Muscle layer of duodenum (tissue), 2 donors: ENCODE data around the gene ZCCHC24.
A peak's percentile ranks its signal among the peaks of the same experiment; 100 is the strongest.

Experiments
- H3K27ac ChIP-seq: one replicate; pipeline ENCODE4 v1.7.0; 2013; ENCODE audit warnings: mild to moderate bottlenecking, low read length
- H3K27me3 ChIP-seq: one replicate; pipeline ENCODE4 v1.7.0; 2013; ENCODE audit warnings: low read depth, mild to moderate bottlenecking, control low read depth, low read length
- H3K36me3 ChIP-seq, 2 donors: one replicate each; pipeline ENCODE4 v1.7.0; 2013; ENCODE audit warnings: low read length in 2 of 2, control low read depth in 1 of 2, mild to moderate bottlenecking in 1 of 2; ENCODE audit not compliant: insufficient read depth in 2 of 2, control insufficient read depth in 1 of 2
- H3K4me1 ChIP-seq, 2 donors: one replicate each; pipeline ENCODE4 v1.7.0; 2013; ENCODE audit warnings: low read length in 2 of 2, mild to moderate bottlenecking in 2 of 2, control low read depth in 1 of 2, moderate library complexity in 1 of 2; ENCODE audit not compliant: insufficient read depth in 2 of 2, control insufficient read depth in 1 of 2
- H3K4me3 ChIP-seq, 2 donors: one replicate each; pipeline ENCODE4 v1.7.0; 2013; ENCODE audit warnings: low read length in 2 of 2, low read depth in 1 of 2, mild to moderate bottlenecking in 1 of 2
- H3K9me3 ChIP-seq, 2 donors: one replicate each; pipeline ENCODE4 v1.7.0; 2013; ENCODE audit warnings: low read length in 2 of 2, control low read depth in 1 of 2, mild to moderate bottlenecking in 1 of 2; ENCODE audit not compliant: control insufficient read depth in 1 of 2
- donor health status: healthy.

Gene ZCCHC24

DNA sequence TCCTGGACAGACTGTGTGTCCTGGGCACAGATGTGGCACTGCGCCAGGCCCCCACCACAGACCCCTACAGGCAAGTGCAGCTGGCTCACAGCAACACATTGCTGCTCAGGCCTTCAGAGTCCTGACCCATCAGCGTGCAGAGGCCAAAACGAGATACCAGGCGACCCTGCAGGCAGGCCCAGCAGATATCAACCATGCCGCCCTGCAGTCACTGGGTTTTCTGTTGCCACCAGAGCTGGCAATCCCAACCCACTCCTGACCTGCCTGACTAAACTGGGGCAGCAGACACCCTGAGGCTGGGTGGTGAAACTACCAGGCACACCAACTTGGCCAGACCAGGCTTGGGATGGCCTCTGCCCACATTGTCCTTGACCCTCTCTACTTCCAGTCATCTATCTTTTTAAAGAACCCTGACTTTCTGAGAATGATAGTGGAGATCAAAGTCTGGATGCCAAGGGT is 20.3 kb downstream of the ZCCHC24 start:
- Histone ChIP-seq H3K4me1 (peaks cover 23 to 49% of the 10 kb centered on the region in 2 donors), H3K27ac (peak overlapping the region; percentile 35), H3K4me3 (no peak overlapping the region)

DNA sequence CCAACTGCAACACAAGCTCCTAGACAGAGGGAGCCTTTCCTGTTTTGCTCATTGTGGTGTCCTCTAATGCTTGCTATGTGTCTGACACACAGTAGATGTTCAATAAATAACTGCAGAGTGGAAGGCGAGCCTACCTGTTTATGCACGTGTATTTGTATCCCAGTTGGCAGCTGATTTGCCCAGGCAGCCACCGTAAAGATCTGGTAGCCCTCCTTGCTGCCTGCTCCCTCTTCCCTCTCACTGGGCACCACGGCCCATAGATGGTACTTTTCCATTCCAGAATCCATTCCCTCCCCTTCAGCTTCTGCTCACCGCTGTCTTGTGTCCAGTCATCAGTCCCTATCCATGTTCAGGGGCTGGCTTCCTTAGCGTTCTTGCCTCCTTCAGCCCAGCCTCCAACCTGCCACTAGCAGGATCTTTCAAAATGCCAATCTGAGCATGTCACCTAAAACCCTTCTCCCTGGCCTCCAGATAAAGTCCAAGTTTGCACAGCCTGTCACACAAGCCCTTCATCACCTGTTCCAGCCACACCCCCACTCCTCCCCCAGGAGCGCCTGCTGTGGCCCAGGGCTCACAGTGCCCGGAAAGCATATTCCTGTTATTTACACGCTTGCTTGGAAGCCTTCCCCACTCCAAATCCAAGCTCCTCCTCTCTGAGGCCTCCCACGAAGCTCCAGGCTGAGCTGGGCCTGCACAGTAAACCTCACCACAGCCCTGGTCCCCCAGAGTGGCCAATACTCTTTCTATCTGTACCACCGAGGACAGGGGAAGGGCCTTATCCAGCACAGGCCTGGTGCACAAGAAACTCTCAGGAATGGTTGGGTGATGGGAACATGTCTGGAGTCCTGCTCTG is 21.0 kb downstream of the ZCCHC24 start:
- Histone ChIP-seq H3K27me3 (no peaks in the 10 kb centered on the region), H3K4me3 (no peak overlapping the region), H3K27ac (peak overlapping the region; percentile 35), H3K36me3 (peaks cover 14 to 16% of the 10 kb centered on the region in 2 donors), H3K4me1 (peaks cover 23 to 49% of the 10 kb centered on the region in 2 donors), H3K9me3 (no peaks in the 10 kb centered on the region)

More for the DNA sequence above, 20.3 kb downstream of the ZCCHC24 start:
- H3K36me3 ChIP-seq = peaks cover 15 to 17% of the 10 kb centered on the region in 2 donors
- no peaks in the 10 kb centered on the region for H3K27me3 ChIP-seq
- H3K9me3 ChIP-seq = no peaks in the 10 kb centered on the region

- H3K9me3 ChIP-seq = no peaks in the 10 kb centered on the region
- H3K4me1 ChIP-seq = peaks cover 35 to 70% of the 10 kb centered on the region in 2 donors
- H3K27me3 ChIP-seq = no peaks in the 10 kb centered on the region
- peaks cover 14 to 21% of the 10 kb centered on the region in 2 donors for H3K36me3 ChIP-seq
- H3K4me3 ChIP-seq = no peak overlapping the region
- H3K27ac ChIP-seq = peak overlapping the region; percentile 31
Observed at GRCh38 chr10:79422178-79422892, 23.1 kb downstream of the ZCCHC24 start.

DNA sequence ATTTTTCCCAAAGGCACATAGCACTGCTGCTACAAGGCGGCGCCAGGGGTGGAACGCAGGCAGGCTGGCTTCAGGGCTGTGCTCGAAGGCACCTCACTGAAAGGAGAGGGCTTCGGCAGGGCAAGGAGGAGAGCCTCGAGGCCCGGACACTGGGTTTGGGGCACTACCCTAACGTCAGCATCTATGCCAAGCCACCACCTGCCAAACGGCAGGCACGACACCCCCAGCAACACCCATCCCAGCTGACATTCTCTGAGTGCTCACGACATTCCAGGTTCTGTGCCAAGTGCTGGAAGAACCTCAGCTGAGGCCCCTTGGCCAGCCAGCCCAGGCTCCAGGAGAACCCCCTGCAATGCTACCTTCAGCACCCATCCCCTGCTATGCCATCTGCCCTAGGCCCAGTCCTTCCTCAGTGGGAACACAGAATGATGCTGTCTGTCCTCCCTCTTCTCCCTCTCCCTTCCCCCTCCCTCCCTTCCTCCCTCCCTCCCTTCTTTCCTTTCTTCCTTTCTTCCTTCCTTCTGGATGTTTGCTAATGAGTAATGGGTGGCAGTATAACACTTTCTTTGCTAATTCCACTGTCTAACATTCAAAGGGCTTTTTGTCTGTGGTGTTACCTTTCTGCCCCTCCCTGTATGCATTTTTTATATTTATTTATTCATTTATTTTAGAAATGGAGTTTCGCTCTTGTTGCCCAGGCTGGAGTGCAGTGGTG is 24.3 kb downstream of the ZCCHC24 start:
- Histone ChIP-seq H3K9me3 (no peaks in the 10 kb centered on the region), H3K36me3 (peaks cover 18 to 30% of the 10 kb centered on the region in 2 donors), H3K4me1 (peaks cover 31 to 82% of the 10 kb centered on the region in 2 donors), H3K4me3 (no peak overlapping the region), H3K27me3 (no peaks in the 10 kb centered on the region), H3K27ac (no peak overlapping the region)

DNA sequence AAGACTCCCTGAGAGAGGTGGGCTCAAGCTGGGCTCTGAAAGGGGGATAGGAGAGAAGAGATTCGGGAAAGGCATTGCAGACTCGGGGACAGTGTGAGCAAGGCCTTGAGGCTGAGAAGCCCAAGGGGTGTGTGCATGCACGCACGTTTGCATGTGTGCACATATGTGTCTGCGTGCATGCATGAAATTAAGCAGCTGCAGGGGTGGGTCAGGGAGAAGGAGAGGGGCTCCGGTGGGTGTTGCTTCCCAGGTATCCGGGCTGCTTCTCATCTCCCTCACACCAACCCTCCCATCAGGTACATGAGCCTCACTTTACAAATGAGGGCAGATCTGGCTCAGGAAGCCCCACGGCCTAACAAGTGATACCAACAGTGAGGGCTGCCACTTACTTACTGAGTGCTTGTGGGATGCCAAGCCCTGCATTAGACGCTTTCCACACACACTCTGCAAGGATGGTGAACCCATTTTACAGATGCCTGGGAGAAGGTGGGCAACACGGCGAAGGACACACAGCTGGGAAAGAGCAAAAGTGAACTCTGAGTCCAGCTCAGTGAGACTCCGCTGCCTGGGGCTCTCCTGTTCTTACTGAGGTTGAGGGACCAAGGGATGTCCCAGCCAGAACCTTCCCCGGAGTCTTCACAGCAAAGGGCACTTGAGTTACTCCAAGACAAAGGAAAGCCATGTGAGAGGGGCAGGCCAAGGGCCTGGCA is 26.4 kb downstream of the ZCCHC24 start:
- no peaks in the 10 kb centered on the region for H3K9me3 ChIP-seq
- no peaks in the 10 kb centered on the region for H3K27me3 ChIP-seq
- H3K36me3 ChIP-seq = peaks cover 15 to 23% of the 10 kb centered on the region in 2 donors
- no peak overlapping the region for H3K4me3 ChIP-seq
- peaks cover 27 to 76% of the 10 kb centered on the region in 2 donors for H3K4me1 ChIP-seq
- no peak overlapping the region for H3K27ac ChIP-seq

DNA sequence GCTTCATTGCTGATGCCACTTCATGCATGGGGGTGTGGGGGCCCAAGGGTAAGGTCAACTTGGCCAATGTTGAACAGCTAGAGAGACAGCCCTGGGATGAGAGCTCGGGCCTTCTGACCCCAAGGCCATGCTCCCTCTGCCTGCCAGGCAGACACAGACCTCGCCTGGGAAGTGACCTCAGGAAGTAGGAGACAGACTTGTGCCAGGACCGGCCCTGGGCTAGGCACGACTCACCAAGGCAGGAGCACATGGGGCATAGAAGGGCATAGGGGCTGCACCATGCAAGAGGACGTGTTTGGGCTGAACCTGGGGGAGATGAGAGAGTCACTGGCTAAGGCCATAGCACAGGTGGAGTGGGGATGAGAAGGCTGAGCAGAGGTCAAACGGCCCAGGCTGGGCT is 27.1 kb downstream of the ZCCHC24 start:
- H3K36me3 ChIP-seq = peaks cover 17 to 23% of the 10 kb centered on the region in 2 donors
- H3K9me3 ChIP-seq = no peaks in the 10 kb centered on the region
- H3K27ac ChIP-seq = no peak overlapping the region
- no peak overlapping the region for H3K4me3 ChIP-seq
- no peaks in the 10 kb centered on the region for H3K27me3 ChIP-seq
- peaks cover 35 to 72% of the 10 kb centered on the region in 2 donors for H3K4me1 ChIP-seq

GRCh38 chr10:79417731-79418130 is 27.7 kb downstream of the ZCCHC24 start:
- Histone ChIP-seq H3K36me3 (peaks cover 15 to 20% of the 10 kb centered on the region in 2 donors), H3K4me1 (peaks cover 39 to 69% of the 10 kb centered on the region in 2 donors), H3K9me3 (no peaks in the 10 kb centered on the region), H3K27me3 (no peaks in the 10 kb centered on the region), H3K27ac (no peak overlapping the region), H3K4me3 (no peak overlapping the region)

DNA sequence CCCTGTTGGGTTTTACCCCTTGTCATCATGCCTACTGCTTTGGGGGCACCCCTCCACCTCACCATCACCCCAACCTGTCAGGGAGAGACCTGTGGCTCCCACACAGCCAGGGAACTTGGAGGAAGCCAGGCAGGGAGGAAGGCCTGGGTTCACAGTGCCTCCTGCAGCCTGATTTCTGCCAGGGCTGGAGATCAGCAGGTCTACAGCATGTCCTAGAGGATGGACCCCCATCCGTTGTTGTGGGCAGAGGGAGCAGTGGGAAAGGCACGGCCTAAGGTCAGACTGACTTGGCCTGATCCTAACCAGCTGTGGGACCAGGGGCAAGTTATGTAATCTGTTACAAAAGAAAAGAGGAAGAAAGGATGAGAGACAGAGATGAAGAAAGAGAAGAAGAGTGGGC is 28.2 kb downstream of the ZCCHC24 start:
- H3K27me3 ChIP-seq = no peaks in the 10 kb centered on the region
- no peak overlapping the region for H3K27ac ChIP-seq
- H3K4me3 ChIP-seq = no peak overlapping the region
- no peaks in the 10 kb centered on the region for H3K9me3 ChIP-seq
- H3K4me1 ChIP-seq = peaks cover 39 to 65% of the 10 kb centered on the region in 2 donors
- peaks cover 13 to 19% of the 10 kb centered on the region in 2 donors for H3K36me3 ChIP-seq

GRCh38 chr10:79416578-79417255 is 28.7 kb downstream of the ZCCHC24 start:
- H3K36me3 ChIP-seq = peaks cover 9 to 19% of the 10 kb centered on the region in 2 donors
- no peaks in the 10 kb centered on the region for H3K9me3 ChIP-seq
- no peak overlapping the region for H3K4me3 ChIP-seq
- no peaks in the 10 kb centered on the region for H3K27me3 ChIP-seq
- peaks cover 44 to 59% of the 10 kb centered on the region in 2 donors for H3K4me1 ChIP-seq
- no peak overlapping the region for H3K27ac ChIP-seq
